OCI-M1 (cell line): ENCODE results near the gene PDGFRB.

Experiments
- DNase-seq: peaks from one replicate; lab custom pipeline; 2025; lab: John Stamatoyannopoulos, UW

PDGFRB gene

GRCh38 chr5:150130493-150130922 is 25.1 kb downstream of the PDGFRB start:
- no peak for DNase-seq

- DNase-seq = peak; percentile 76
Measured at GRCh38 chr5:150129813-150130492, 25.7 kb downstream of the PDGFRB start.

GRCh38 chr5:150129454-150129812 is 26.2 kb downstream of the PDGFRB start:
- DNase-seq = no peak

GRCh38 chr5:150126921-150127265 is 28.8 kb downstream of the PDGFRB start:
- DNase-seq = no peak

- DNase-seq = no peak
Measured at GRCh38 chr5:150126199-150126920, 29.3 kb downstream of the PDGFRB start.

GRCh38 chr5:150125334-150125733 is 30.3 kb downstream of the PDGFRB start:
- DNase-seq = no peak

GRCh38 chr5:150124596-150124995 is 31.0 kb downstream of the PDGFRB start:
- DNase-seq = no peak

GRCh38 chr5:150124111-150124557 is 31.5 kb downstream of the PDGFRB start:
- DNase-seq = no peak

- DNase-seq = peak; percentile 65
Measured at GRCh38 chr5:150123542-150123941, 32.1 kb downstream of the PDGFRB start.

- no peak for DNase-seq
Measured at GRCh38 chr5:150122536-150123481, 32.8 kb downstream of the PDGFRB start.

GRCh38 chr5:150122158-150122510 is 33.5 kb downstream of the PDGFRB start:
- DNase-seq = peak; percentile 54

- no peak for DNase-seq
Measured at GRCh38 chr5:150121448-150122157, 34.0 kb downstream of the PDGFRB start.

GRCh38 chr5:150120617-150121447 is 34.8 kb downstream of the PDGFRB start:
- DNase-seq = no peak

- no peak for DNase-seq
Measured at GRCh38 chr5:150120062-150120441, 35.6 kb downstream of the PDGFRB start.

GRCh38 chr5:150119421-150120061 is 36.1 kb downstream of the PDGFRB start:
- DNase-seq = no peak

GRCh38 chr5:150118561-150119229 is 37.0 kb downstream of the PDGFRB start:
- DNase-seq = no peak

- no peak for DNase-seq
Measured at GRCh38 chr5:150117945-150118560, 37.6 kb downstream of the PDGFRB start.

- DNase-seq = peak; percentile 10
Measured at GRCh38 chr5:150116667-150117400, 38.8 kb downstream of the PDGFRB start.
